NCI-H1092 treated with DMSO at 0.1 percent for 48 hours (cell line): Measurements from ENCODE around the gene ADAP2.
"Not testable (repeated sequence)": the region's sequence is repeated elsewhere in the genome, so short reads cannot be mapped to it uniquely, and the experiment has no call there.

Source experiments
- DNase-seq: peaks from one replicate; lab custom pipeline; 2025; lab: John Stamatoyannopoulos, UW

Gene ADAP2

GRCh38 chr17:30929861-30930260, 8.1 kb downstream of the ADAP2 start:
- not testable (repeated sequence) for DNase-seq

GRCh38 chr17:30930495-30930894, 8.8 kb downstream of the ADAP2 start:
- DNase-seq: no peak

- DNase-seq: not testable (repeated sequence)
Measured at GRCh38 chr17:30931582-30931981, 9.8 kb downstream of the ADAP2 start.

GRCh38 chr17:30933966-30934365, 12.2 kb downstream of the ADAP2 start:
- DNase-seq: no peak

DNA sequence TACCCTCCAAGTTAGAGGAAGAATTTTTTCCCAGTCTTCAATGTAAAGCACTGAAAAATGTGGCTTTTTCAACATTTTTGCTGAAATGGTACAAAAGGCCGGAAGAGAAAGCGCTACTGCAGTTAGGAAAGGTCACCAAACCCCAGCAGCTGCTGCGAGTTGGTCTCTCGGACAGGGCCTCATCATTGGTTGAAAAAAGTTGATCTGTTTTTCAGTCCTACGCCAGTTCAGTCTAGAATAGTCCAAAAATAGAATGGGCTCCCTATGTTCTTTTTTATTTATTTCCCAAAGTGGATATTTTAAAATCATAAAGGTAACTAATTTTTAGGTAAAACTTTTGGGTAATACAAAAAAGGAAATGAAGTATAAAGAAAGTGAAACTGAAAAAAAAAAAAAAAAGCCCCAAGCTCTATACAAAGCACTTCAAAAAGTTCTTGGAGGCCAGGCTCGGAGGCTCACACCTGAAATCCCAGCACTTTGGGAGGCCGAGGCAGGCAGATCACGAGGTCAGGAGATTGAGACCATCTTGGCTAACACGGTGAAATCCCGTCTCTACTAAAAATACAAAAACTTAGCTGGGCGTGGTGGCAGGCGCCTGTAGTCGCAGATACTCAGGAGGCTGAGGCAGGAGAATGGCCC, 17.4 kb downstream of the ADAP2 start:
- DNase-seq: no peak

- no peak for DNase-seq
Measured at GRCh38 chr17:30942308-30943079, 20.7 kb downstream of the ADAP2 start.

GRCh38 chr17:30947796-30948195, 26.1 kb downstream of the ADAP2 start:
- DNase-seq: no peak

- no peak for DNase-seq
Measured at GRCh38 chr17:30950189-30950588, 28.4 kb downstream of the ADAP2 start.

DNA sequence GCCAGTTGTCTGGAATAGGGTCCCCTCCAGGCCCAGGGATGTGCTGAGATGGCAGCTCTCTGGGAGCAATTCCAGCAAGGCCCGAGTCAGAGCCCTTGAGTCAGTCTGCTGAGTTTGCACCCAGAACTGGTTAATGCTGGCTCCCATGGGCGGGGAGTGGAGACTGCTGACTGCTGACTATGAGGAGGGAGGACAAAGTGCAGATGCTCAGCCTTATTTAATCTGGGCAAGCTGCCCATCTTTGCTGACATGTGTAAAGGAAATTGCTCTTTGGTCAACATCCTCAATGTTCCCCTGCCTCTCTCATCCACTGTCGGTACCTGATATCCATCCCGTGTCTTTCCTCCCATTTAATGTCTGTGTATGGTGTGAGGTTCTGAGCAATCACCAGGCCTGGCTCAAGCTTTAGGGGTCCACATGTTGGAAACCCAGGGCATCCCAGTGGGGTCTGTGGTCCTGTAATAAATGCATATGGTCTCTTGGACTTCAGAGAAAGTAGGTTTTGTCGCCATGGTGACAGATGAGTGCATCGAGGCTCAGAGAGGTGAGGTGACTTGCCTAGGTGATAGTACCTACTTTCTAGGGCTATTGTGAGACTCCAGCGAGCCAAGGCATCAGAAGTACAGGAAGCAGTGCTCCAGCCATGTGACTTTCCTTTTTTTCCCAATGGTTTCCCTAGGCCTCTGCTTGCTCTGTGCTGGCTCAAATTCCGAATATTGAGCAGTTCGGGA, 29.1 kb downstream of the ADAP2 start:
- peak; percentile 83 for DNase-seq

DNA sequence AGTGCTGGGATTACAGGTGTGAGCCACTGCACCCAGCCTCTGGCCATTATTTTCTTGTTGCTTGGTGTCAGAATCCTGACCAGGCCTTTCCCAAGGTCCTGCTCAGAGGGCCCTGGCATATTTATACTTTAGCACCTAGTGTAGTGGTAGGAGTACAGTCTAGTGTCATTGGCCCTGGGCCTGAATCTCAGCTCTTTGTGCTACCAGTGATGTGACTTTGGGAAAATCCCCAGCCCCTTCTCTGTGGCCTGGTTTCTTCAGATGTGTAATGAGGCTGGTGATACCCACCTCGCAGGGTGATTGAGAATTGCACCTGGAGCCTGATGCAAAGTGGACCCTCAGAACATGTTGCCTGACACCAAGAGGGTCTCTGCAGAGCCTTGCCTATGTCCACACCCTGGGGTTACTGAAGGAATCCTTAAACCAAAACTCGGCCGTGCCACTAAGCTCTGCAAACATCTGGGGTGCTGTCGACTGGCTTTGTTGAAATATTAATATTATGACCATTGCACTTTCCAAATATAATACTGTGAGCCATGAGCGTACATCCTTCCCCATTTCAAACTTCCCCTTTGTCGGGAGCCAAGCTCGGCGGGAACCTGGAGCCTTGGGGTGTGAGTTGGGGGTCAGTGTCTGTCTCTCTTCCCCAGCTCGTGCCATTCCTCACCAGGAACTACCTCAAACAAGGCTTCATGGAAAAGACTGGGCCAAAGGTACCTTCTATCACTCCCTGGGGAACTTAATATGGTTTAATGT, 31.1 kb downstream of the ADAP2 start:
- DNase-seq: no peak

GRCh38 chr17:30954046-30954830, 32.5 kb downstream of the ADAP2 start:
- no peak for DNase-seq

DNA sequence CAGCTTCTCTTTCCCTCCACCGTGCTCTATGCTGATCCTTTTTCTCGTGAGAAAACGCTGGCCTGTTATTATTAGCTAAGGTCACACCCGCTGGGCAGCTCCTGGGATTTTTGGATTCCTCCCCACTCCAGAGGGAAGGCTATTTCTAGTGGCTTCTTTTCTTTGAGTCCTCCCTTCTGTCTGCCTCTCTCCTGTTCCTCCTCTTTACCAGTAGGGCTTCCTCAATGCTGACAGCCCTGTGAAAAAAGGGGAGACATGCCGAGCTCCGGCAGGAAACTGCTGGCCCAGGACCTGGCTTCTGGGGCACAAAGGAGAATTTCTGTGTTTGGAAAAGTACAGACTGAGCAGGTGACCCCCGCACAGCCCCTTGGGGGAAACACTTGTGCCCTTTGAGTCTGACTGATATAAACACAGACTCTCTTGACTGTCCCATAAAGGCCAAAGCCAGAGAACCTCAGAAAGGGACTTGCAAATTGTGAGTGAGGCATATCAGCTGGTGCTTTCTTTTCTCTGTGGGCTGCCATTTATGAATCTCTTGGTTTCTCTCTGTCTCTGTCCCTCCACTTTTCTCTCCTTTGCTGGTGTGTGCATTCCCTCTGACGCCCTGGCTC, 35.1 kb downstream of the ADAP2 start:
- no peak for DNase-seq

DNA sequence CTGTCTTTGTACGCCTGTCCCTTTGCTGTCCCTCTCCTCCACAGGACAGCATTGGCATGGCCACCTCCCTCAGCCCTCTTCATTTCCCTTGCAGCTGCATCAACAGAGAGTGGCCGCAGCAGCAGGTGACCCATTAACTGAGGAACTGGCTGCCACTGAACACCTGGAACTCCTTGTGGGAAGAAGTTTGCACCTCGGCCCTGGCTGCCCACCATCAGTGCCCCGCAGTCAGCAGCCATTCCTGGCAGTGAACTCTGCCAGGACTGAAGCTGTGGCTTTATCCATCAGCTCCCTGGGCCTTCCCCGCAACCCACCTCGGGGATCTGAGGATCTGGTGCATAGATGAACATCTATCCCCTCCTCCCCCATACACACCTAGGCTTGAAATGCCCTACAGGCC, 36.0 kb downstream of the ADAP2 start:
- DNase-seq: no peak

GRCh38 chr17:30958187-30958586, 36.4 kb downstream of the ADAP2 start:
- no peak for DNase-seq

- no peak for DNase-seq
Measured at GRCh38 chr17:30961209-30962188, 39.8 kb downstream of the ADAP2 start.

- not testable (repeated sequence) for DNase-seq
Measured at GRCh38 chr17:30964312-30964711, 42.6 kb downstream of the ADAP2 start.

GRCh38 chr17:30964876-30965275, 43.1 kb downstream of the ADAP2 start:
- DNase-seq: no peak

GRCh38 chr17:30965686-30966085, 43.9 kb downstream of the ADAP2 start:
- DNase-seq: no peak

GRCh38 chr17:30967911-30968310, 46.2 kb downstream of the ADAP2 start:
- DNase-seq: not testable (repeated sequence)
